Activated CD8-positive, alpha-beta memory T cell treated with anti-CD3 and anti-CD28 coated beads, Interleukin-2, amount 50 U/mL, for 4 hours (primary cell): Measurements from ENCODE around the gene GRAMD1B.
"Not testable (repeated sequence)": the region's sequence is repeated elsewhere in the genome, so short reads cannot be mapped to it uniquely, and the experiment has no call there.

ENCODE experiments used
- DNase-seq: peaks from one replicate; pipeline ENCODE4 v3.0.0-alpha.2; 2020

GRAMD1B gene

DNA sequence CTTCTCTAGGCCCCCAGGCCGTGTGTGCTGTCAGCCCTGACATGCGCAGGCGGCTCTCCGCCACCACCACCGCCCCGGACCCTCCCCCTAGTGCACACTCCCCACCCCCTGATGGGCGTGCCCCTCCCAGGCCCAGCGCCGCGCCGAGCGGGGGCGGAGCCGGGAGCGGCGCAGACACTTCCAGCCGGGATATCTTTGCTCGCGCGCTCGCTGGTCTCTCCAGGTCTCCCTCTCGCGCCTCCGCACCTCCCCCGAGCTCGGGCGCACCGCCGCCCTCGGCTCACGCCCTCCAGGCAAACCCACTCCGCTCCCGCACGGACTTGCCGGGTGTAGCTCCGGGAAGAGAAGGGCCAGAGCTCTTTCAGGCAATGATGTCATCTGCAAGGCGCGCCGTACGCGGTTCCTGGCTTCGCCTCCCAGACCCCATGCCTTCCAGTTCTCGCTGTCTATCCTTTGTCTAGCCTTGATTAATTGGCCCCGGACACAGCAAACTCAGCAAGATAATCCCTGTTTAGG, 224.6 kb downstream of the GRAMD1B start, which contains the start of gene SCN3B:
Gene SCN3B (minus strand): TSS at position 59 of the 516 bp plus-strand sequence. CDS start 823 bp downstream, outside the sequence.
- no peak for DNase-seq

DNA sequence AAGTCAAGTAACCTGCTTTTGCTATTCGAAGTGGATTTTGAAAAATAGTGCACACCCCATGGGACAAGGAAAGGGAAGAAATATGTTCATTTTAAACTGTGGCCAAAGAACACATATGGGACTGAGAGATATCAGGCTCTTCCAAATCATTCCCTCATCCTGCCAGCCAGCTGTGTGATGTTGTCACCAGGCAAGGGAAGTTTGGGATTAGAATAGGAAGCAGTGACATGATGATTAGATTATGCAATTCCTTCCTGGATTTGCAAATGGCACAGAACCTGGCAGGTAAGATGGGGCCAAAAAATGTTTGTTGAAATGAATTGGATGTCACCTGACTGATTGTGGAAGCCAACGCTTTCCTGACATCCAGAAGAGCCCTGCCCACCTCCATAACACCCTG, 229.2 kb downstream of the GRAMD1B start:
- DNase-seq = no peak

- DNase-seq = not testable (repeated sequence)
These were observed 229.9 kb downstream of the GRAMD1B start for GRCh38 chr11:123659965-123660364.

DNA sequence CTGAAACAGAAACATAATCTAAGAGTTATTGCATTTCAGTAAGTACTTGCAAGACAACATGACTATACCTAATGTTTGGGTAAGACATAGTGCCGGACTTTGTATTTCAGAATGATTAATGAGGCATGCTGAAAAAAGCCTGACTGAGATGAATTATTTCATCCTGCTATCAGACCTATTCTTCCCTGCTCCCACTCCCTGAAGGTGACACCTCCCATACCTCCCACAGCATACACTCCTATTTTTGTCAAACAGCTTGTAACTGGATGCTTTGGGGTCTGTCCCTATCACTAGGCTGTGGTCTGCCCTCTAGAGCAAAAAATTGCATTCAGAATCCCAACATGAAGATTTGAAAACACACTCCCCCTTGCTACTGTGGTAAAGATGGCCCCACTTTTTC, 235.2 kb downstream of the GRAMD1B start:
- no peak for DNase-seq

DNA sequence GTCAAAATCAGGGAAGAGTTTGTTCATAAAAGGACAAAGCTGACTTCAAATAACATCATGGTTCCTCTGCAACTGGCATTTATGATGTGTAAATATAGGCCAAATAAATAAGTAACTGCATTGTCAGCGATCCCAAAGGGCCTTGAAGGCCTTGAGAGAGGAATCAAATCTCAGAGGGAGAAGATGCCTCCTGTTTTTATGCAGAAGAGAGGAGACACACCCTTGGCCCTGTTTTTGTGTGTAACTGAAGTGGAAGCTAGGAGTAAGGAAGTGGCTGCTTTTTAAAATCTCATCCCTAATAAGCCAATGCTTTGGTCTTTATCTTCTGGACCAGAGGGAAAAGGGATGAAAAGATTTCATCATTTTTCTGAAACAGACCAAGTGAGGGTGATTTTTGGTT, 240.0 kb downstream of the GRAMD1B start:
- DNase-seq = no peak

GRCh38 chr11:123671534-123671933, 241.5 kb downstream of the GRAMD1B start:
- DNase-seq = no peak

DNA sequence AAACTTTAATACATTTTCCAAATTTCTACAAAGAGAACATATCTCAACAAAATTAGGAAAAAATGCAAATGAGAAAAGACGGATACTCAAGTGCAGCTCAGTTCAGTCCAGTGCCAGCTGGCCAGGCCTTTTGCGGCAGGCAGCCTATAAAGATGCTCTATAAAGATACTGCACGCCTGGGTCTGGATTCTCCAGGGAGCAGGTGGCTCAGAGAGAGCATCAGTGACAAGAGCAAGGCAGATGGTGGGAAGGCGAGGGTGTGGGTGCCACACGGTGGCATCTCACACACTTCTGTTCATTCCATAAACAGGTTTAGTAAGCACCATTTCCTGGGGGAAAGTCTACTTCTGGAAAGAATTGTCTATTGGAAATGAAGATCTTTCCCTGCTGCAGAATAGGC, 242.5 kb downstream of the GRAMD1B start:
- no peak for DNase-seq

- DNase-seq = no peak
These were observed 244.2 kb downstream of the GRAMD1B start for GRCh38 chr11:123674297-123674696.
